ENCODE data around the gene RAC3.

Gene RAC3

GRCh38 chr17:81998212-81998611, 33.3 kb upstream of the RAC3 start:
- DNase-seq, result no peak
- intact Hi-C loops (cut with DNase I), result no loop called here

GRCh38 chr17:81998691-81999438, 32.6 kb upstream of the RAC3 start:
- DNase-seq, result no peak
- intact Hi-C loops (cut with DNase I), result no loop called here

- DNase-seq, result no peak
- intact Hi-C loops (cut with DNase I), result no loop called here
Measured at GRCh38 chr17:81999587-81999975, 31.9 kb upstream of the RAC3 start.

GRCh38 chr17:81999976-82000802, 31.3 kb upstream of the RAC3 start:
- intact Hi-C loops (cut with DNase I), result no loop called here
- DNase-seq, result no peak

- no peak for DNase-seq
- intact Hi-C loops (cut with DNase I), result no loop called here
Measured at GRCh38 chr17:82000803-82001570, 30.5 kb upstream of the RAC3 start.

GRCh38 chr17:82001571-82002056, 29.9 kb upstream of the RAC3 start:
- no peak for DNase-seq
- intact Hi-C loops (cut with DNase I), result no loop called here

GRCh38 chr17:82003411-82004381, 27.8 kb upstream of the RAC3 start:
- DNase-seq, result peak in 2 of 42 donors; percentile 38 to 49
- intact Hi-C loops (cut with DNase I), result no loop called here

GRCh38 chr17:82004517-82005455, 26.7 kb upstream of the RAC3 start:
- intact Hi-C loops (cut with DNase I), result no loop called here

GRCh38 chr17:82005701-82006348, 25.7 kb upstream of the RAC3 start:
- DNase-seq, result no peak
- intact Hi-C loops (cut with DNase I), result no loop called here

More at GRCh38 chr17:82004517-82005455, 26.7 kb upstream of the RAC3 start:
- no peak for DNase-seq

GRCh38 chr17:82006468-82007227, 24.8 kb upstream of the RAC3 start:
- peak in 28 of 42 donors; percentile 20 to 79 (median 56) for DNase-seq
- intact Hi-C loops (cut with DNase I), result no loop called here

- DNase-seq, result no peak
- intact Hi-C loops (cut with DNase I), result no loop called here
Measured at GRCh38 chr17:82007228-82007494, 24.3 kb upstream of the RAC3 start.

GRCh38 chr17:82007495-82008257, 23.8 kb upstream of the RAC3 start:
- no peak for DNase-seq
- intact Hi-C loops (cut with DNase I), result no loop called here

GRCh38 chr17:82008258-82008940, 23.1 kb upstream of the RAC3 start:
- intact Hi-C loops (cut with DNase I), result no loop called here
- DNase-seq, result no peak

GRCh38 chr17:82008941-82009405, 22.5 kb upstream of the RAC3 start:
- intact Hi-C loops (cut with DNase I), result no loop called here
- peak in 2 of 42 donors; percentile 46 to 52 for DNase-seq

- no peak for DNase-seq
- intact Hi-C loops (cut with DNase I), result no loop called here
Measured at GRCh38 chr17:82009413-82009812, 22.1 kb upstream of the RAC3 start.
